Loucy (cell line): Measurements from ENCODE around the gene LENG8.
A peak's percentile ranks its signal among the peaks of the same experiment; 100 is the strongest.

Experiments used
- H2AFZ ChIP-seq: fragments of 200-600 bp; sonication (generic); 2 replicates; pipeline ENCODE4 v1.6.0; 2016; ENCODE audit warnings: antibody characterized with exemption, mild to moderate bottlenecking, low read length, moderate library complexity
- H3F3A ChIP-seq: fragments of 200-600 bp; 2 replicates; pipeline ENCODE4 v1.6.0; 2016; ENCODE audit warnings: antibody characterized with exemption, low read depth, mild to moderate bottlenecking
- H3K27me3 ChIP-seq: fragments of 200-600 bp; sonication (generic); 2 replicates; pipeline ENCODE4 v1.6.1; 2014; ENCODE audit warnings: low read length, mild to moderate bottlenecking; ENCODE audit not compliant: insufficient read depth, poor library complexity, severe bottlenecking
- H3K36me3 ChIP-seq: fragments of 200-600 bp; sonication (generic); 2 replicates; pipeline ENCODE4 v1.6.1; 2016; ENCODE audit warnings: low read length; ENCODE audit not compliant: insufficient read depth
- H3K4me1 ChIP-seq: fragments of 200-600 bp; sonication (generic); 2 replicates; pipeline ENCODE4 v1.5.1; 2014; ENCODE audit warnings: low read length, mild to moderate bottlenecking; ENCODE audit not compliant: insufficient read depth, poor library complexity, severe bottlenecking
- H3K4me2 ChIP-seq: fragments of 200-600 bp; sonication (generic); 2 replicates; pipeline ENCODE4 v1.6.0; 2014; ENCODE audit warnings: antibody characterized with exemption, low read length, low read depth, mild to moderate bottlenecking; ENCODE audit not compliant: poor library complexity, severe bottlenecking
- H3K4me3 ChIP-seq: fragments of 200-600 bp; sonication (generic); 2 replicates; pipeline ENCODE4 v1.5.1; 2014; ENCODE audit warnings: low read length, mild to moderate bottlenecking, mixed read lengths; ENCODE audit not compliant: poor library complexity, severe bottlenecking
- H3K79me2 ChIP-seq: fragments of 200-600 bp; sonication (generic); 2 replicates; pipeline ENCODE4 v1.6.1; 2014; ENCODE audit warnings: low read length; ENCODE audit not compliant: insufficient read depth
- H3K9ac ChIP-seq: fragments of 200-600 bp; sonication (generic); 2 replicates; pipeline ENCODE4 v1.6.0; 2014; ENCODE audit warnings: mild to moderate bottlenecking, low read depth, low read length, moderate library complexity; ENCODE audit not compliant: poor library complexity, severe bottlenecking
- H3K9me2 ChIP-seq: fragments of 200-600 bp; sonication (generic); replicated peaks from 2 replicates; pipeline ENCODE4 v1.6.1; 2016; ENCODE audit warnings: low read depth, low read length, mixed read lengths
- H3K9me3 ChIP-seq: fragments of 200-600 bp; sonication (generic); 2 replicates; pipeline ENCODE4 v1.6.1; 2014; ENCODE audit warnings: mild to moderate bottlenecking, antibody characterized with exemption, low read length, low read depth; ENCODE audit not compliant: insufficient read depth
- H4K20me1 ChIP-seq: fragments of 200-600 bp; sonication (generic); 2 replicates; pipeline ENCODE4 v1.6.0; 2014; ENCODE audit warnings: antibody characterized with exemption, low read length, mild to moderate bottlenecking; ENCODE audit not compliant: insufficient read depth, poor library complexity, severe bottlenecking
- EZH2phosphoT487 ChIP-seq: fragments of 200-600 bp; IDR thresholded peaks from 2 replicates; pipeline ENCODE4 v1.6.1; 2018; ENCODE audit warnings: antibody characterized with exemption, mild to moderate bottlenecking, moderate library complexity, borderline replicate concordance
- TF ChIP-seq, protein P1 (sequence below): fragments of 200-600 bp; sonication (generic); conservative IDR thresholded peaks from 2 replicates; pipeline ENCODE4 v1.5.1; 2014; ENCODE audit warnings: mild to moderate bottlenecking, antibody characterized with exemption, low read length

Gene LENG8

DNA sequence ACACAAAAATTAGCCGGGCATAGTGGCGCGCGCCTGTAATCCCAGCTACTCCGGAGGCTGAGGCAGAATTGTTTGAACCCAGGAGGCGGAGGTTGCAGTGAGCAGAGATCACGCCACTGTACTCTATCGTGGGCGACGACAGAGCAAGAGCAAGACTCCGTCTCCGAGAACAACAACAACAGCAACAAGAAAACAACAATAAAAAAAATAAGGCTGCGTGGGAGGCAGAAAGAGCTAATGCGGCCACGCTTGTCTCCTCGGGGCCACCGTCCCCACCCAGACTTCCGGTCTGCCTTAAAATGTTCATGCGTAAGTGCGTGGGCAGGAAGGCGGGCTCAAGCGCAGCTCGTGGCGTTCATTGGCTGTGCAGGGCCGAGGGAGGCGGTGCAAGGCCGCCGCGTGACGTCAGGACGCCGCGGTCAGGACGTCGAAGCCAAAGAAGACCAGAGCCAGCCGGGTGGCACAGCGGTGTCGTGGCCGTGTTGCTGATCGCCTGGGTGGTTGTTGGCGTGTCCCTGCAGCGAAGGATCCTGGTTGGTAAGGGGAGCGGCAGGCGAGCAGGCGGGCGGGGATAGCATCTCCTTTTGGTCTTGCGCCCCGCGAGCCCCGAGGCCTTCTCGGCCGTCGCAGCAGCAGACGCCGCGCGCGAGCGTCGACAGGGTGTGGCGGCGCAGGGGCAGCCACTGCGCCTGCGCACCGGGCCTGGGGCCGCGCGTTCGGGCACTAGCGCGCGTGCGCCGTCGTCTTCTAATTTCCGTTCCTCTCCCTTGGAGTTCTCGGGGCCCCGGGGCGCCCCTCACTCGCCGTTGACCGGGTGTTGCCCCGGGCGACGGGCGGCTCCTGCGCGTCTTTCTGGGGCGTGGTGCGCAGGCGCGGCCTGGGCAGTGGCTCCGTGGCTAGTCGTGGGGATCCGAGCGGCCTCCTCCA, at the start of gene LENG8:
TSS of gene LENG8 (plus strand) at position 426 of the 927 bp plus-strand sequence. CDS start 2,146 bp downstream, outside the sequence.
- H3K79me2 ChIP-seq, result peaks cover 74% of the 10 kb centered on the region
- peak within 1 kb of the TSS; percentile 89 for H2AFZ ChIP-seq
- peak within 1 kb of the TSS; percentile 90 for H3K9ac ChIP-seq
- H3K27me3 ChIP-seq, result no peaks in the 10 kb centered on the region
- TF ChIP-seq EZH2phosphoT487, result no peak
- TF ChIP-seq, protein P1, sequence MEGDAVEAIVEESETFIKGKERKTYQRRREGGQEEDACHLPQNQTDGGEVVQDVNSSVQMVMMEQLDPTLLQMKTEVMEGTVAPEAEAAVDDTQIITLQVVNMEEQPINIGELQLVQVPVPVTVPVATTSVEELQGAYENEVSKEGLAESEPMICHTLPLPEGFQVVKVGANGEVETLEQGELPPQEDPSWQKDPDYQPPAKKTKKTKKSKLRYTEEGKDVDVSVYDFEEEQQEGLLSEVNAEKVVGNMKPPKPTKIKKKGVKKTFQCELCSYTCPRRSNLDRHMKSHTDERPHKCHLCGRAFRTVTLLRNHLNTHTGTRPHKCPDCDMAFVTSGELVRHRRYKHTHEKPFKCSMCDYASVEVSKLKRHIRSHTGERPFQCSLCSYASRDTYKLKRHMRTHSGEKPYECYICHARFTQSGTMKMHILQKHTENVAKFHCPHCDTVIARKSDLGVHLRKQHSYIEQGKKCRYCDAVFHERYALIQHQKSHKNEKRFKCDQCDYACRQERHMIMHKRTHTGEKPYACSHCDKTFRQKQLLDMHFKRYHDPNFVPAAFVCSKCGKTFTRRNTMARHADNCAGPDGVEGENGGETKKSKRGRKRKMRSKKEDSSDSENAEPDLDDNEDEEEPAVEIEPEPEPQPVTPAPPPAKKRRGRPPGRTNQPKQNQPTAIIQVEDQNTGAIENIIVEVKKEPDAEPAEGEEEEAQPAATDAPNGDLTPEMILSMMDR, result no peak
- H3K36me3 ChIP-seq, result peaks cover 25% of the 10 kb centered on the region; the same call in 1 of the 2 replicates
- no peaks in the 10 kb centered on the region for H3K9me2 ChIP-seq
- no peaks in the 10 kb centered on the region for H3F3A ChIP-seq
- peaks cover 58% of the 10 kb centered on the region for H4K20me1 ChIP-seq
- H3K9me3 ChIP-seq, result no peaks in the 10 kb centered on the region
- peak within 1 kb of the TSS; percentile 84 for H3K4me3 ChIP-seq
- H3K4me1 ChIP-seq, result peaks cover 35% of the 10 kb centered on the region
- peak within 1 kb of the TSS; percentile 96 for H3K4me2 ChIP-seq

DNA sequence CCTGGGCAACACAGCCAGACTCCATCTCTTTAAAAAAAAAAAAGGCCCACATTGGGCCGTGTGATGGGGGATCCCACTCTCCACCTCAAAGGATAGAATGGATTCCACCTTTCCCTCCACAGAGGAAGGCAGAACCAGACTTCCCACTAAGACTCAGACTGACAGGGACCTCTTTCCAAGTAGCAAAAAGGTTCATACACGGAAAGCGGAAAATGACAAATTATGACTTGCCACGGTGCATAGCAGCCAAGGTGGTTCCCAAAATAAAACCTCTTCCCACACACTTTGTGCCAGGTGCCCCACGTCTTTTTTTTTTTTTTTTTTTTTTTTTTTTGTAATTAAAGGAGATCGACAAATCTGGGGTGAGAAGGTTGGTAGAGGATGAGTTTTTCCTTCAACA, 48.1 kb upstream of the LENG8 start:
- H3K27me3 ChIP-seq, result no peaks in the 10 kb centered on the region
- no peak overlapping the region for H3K4me3 ChIP-seq
- no peak overlapping the region for H3K9ac ChIP-seq
- no peaks in the 10 kb centered on the region for H3K79me2 ChIP-seq
- H3F3A ChIP-seq, result no peaks in the 10 kb centered on the region
- no peak overlapping the region for H3K4me2 ChIP-seq
- no peak overlapping the region for H2AFZ ChIP-seq
- no peaks in the 10 kb centered on the region for H3K9me2 ChIP-seq
- TF ChIP-seq EZH2phosphoT487, result no peak
- TF ChIP-seq, protein P1, result no peak
- no peaks in the 10 kb centered on the region for H3K4me1 ChIP-seq
- no peaks in the 10 kb centered on the region for H3K36me3 ChIP-seq
- no peaks in the 10 kb centered on the region for H3K9me3 ChIP-seq
- no peaks in the 10 kb centered on the region for H4K20me1 ChIP-seq

- Histone ChIP-seq H3K27me3 (no peaks in the 10 kb centered on the region), H2AFZ (no peak overlapping the region), H3K9me3 (no peaks in the 10 kb centered on the region), H3K9me2 (no peaks in the 10 kb centered on the region), H3K4me1 (no peaks in the 10 kb centered on the region), H3K4me3 (no peak overlapping the region), H4K20me1 (no peaks in the 10 kb centered on the region), H3K9ac (no peak overlapping the region), H3K79me2 (no peaks in the 10 kb centered on the region), H3F3A (0 out of 2 replicates have a peak, but pooled peaks cover 5% of the 10 kb centered on the region), H3K4me2 (no peak overlapping the region), H3K36me3 (no peaks in the 10 kb centered on the region)
- TF ChIP-seq, protein P1, result no peak
- TF ChIP-seq EZH2phosphoT487, result no peak
These were observed 45.9 kb upstream of the LENG8 start for GRCh38 chr19:54403054-54403453.
